ENCODE data around the gene KCNIP1. TPM values are rescaled to one million over a fixed set of nuclear protein-coding genes. Genes with fewer than 3 reads are reported as not detected.

KCNIP1 gene
- total and polyA plus RNA-seq, 11 donors: 0.52 to 1.3 (median 1.2) TPM; not detected in 8

GRCh38 chr5:170630711-170631141 is 126.9 kb downstream of the KCNIP1 start:
- no peaks in the 10 kb centered on the region for H3K36me3 ChIP-seq
- TF ChIP-seq CTCF (IDR thresholded peaks at IDR 0.05) (no peak), POLR2A (IDR thresholded peaks at IDR 0.05) (no peak)
- WGBS, 4 donors: 42 to 50% (median 46%) methylated on average over 3 of the region's 3 CpGs
- no peaks in the 10 kb centered on the region for H3K27me3 ChIP-seq
- peaks cover 0 to 36% (median 20%) of the 10 kb centered on the region in 12 donors for H3K4me1 ChIP-seq
- intact Hi-C loops (cut with DNase I): loop anchor here in 8 of 10 donors (2.0 to 10.0 kb wide), 10 partner anchors 104 to 714 kb away; partner anchors contain the start of gene FOXI1 (in 1 of the 8)
- no peaks in the 10 kb centered on the region for H3K9me3 ChIP-seq
- no peak overlapping the region for H3K4me3 ChIP-seq
- no peak overlapping the region for H3K27ac ChIP-seq
- no peak for DNase-seq
- no peak for ATAC-seq

- TF ChIP-seq POLR2A (IDR thresholded peaks at IDR 0.05): no peak
- TF ChIP-seq CTCF (IDR thresholded peaks at IDR 0.05): peak in 8 of 12 donors; percentile 10 to 47 (median 29)
- Histone ChIP-seq H3K27me3 (no peaks in the 10 kb centered on the region), H3K4me1 (peaks cover 0 to 39% (median 20%) of the 10 kb centered on the region in 12 donors), H3K27ac (peak overlapping the region in 2 of 12 donors; percentile 19 to 77), H3K4me3 (no peak overlapping the region), H3K36me3 (no peaks in the 10 kb centered on the region), H3K9me3 (no peaks in the 10 kb centered on the region)
- WGBS, 4 donors: 42 to 58% (median 52%) methylated on average over 10 to 16 of the region's 16 CpGs
- ATAC-seq (peak in 3 of 4 donors; percentile 28 to 45 (median 31)), DNase-seq (peak in 3 of 5 donors; percentile 29 to 35 (median 35))
- intact Hi-C loops (cut with DNase I): loop anchor here (2.0 to 10.0 kb wide), 11 partner anchors 27 to 713 kb away; partner anchors contain the start of gene FOXI1 (in 1 of the 10)
Observed at GRCh38 chr5:170631466-170632195, 127.8 kb downstream of the KCNIP1 start.

GRCh38 chr5:170632266-170632984 is 128.6 kb downstream of the KCNIP1 start:
- intact Hi-C loops (cut with DNase I): loop anchor here in 9 of 10 donors (2.0 to 10.0 kb wide), 10 partner anchors 28 to 712 kb away; partner anchors contain the start of gene FOXI1 (in 1 of the 9)
- peaks cover 0 to 39% (median 20%) of the 10 kb centered on the region in 12 donors for H3K4me1 ChIP-seq
- peak overlapping the region in 7 of 12 donors; percentile 72 to 93 (median 80) for H3K27ac ChIP-seq
- TF ChIP-seq POLR2A (IDR thresholded peaks at IDR 0.05): no peak
- TF ChIP-seq CTCF (IDR thresholded peaks at IDR 0.05): no peak
- H3K4me3 ChIP-seq: peak overlapping the region in 8 of 12 donors; percentile 13 to 55 (median 42)
- WGBS, 4 donors: 44 to 54% (median 51%) methylated on average over 12 to 19 of the region's 19 CpGs
- no peaks in the 10 kb centered on the region for H3K27me3 ChIP-seq
- no peaks in the 10 kb centered on the region for H3K9me3 ChIP-seq
- DNase-seq (no peak), ATAC-seq (no peak)
- no peaks in the 10 kb centered on the region for H3K36me3 ChIP-seq

GRCh38 chr5:170632985-170633234 is 129.1 kb downstream of the KCNIP1 start:
- no peaks in the 10 kb centered on the region for H3K27me3 ChIP-seq
- DNase-seq (peak; percentile 62 to 84 (median 68)), ATAC-seq (peak in 3 of 4 donors; percentile 55 to 78 (median 71))
- WGBS, 4 donors: 1 to 4% (median 2%) methylated on average over 10 to 12 of the region's 12 CpGs
- H3K4me1 ChIP-seq: peaks cover 0 to 39% (median 20%) of the 10 kb centered on the region in 12 donors
- TF ChIP-seq CTCF (IDR thresholded peaks at IDR 0.05) (peak; percentile 89 to 100 (median 97)), POLR2A (IDR thresholded peaks at IDR 0.05) (no peak)
- peak overlapping the region; percentile 30 to 93 (median 78) for H3K27ac ChIP-seq
- H3K4me3 ChIP-seq: peak overlapping the region in 10 of 12 donors; percentile 13 to 55 (median 40)
- H3K9me3 ChIP-seq: no peaks in the 10 kb centered on the region
- intact Hi-C loops (cut with DNase I): loop anchor here in 9 of 10 donors (1.0 to 10.0 kb wide), 11 partner anchors 28 to 712 kb away; partner anchors contain the start of gene FOXI1 (in 1 of the 9)
- no peaks in the 10 kb centered on the region for H3K36me3 ChIP-seq

All from heart left ventricle (tissue), 16 donors.